Panc1 (cell line): ENCODE results near the gene AKAP6. TPM values are rescaled to one million over a fixed set of nuclear protein-coding genes. Genes with fewer than 3 reads are reported as not detected.

ENCODE experiments used
- ATAC-seq: fragments of 200-7000 bp; cut with Tn5 transposase; 2 replicates; pipeline ENCODE4 v1.9.1; 2020; ENCODE audit warnings: mild to moderate bottlenecking, moderate library complexity
- BruUV-seq: library from RNA; stranded (reverse); fragments of 400-500 nt; replicated peaks from 2 replicates; lab custom pipeline; 2021; lab: Mats Ljungman, UMichigan
- CTCF ChIA-PET: fragments of 300-600 bp; sonication (Branson Sonifier 250); formaldehyde crosslinking; loops from one replicate; lab custom pipeline; 2022; ENCODE audit warnings: antibody characterized with exemption; lab: Charles Lee
- POLR2A ChIA-PET: fragments of 300-600 bp; sonication (Branson Sonifier 250); formaldehyde crosslinking; loops from one replicate; lab custom pipeline; 2022; ENCODE audit warnings: antibody characterized with exemption; lab: Charles Lee
- DNase-seq: peaks from one replicate; pipeline ENCODE4 v3.0.0-alpha.2; 2010; ENCODE audit warnings: low read depth, low spot score
- H3K27ac ChIP-seq: 2 replicates; pipeline ENCODE4 v1.5.1; 2011; ENCODE audit warnings: mild to moderate bottlenecking, low read length, inconsistent platforms
- H3K27me3 ChIP-seq: fragments of 200-500 bp; sonication (Bioruptor generic); 2 replicates; pipeline ENCODE4 v1.6.0; 2014; ENCODE audit warnings: low read length, inconsistent platforms; ENCODE audit not compliant: control insufficient read depth, insufficient read depth
- H3K36me3 ChIP-seq: fragments of 200-500 bp; sonication (Bioruptor generic); 2 replicates; pipeline ENCODE4 v1.5.1; 2014; ENCODE audit warnings: inconsistent platforms, mild to moderate bottlenecking, low read length, moderate library complexity; ENCODE audit not compliant: control insufficient read depth, insufficient read depth
- H3K4me1 ChIP-seq: 2 replicates; pipeline ENCODE4 v1.5.1; 2011; ENCODE audit warnings: inconsistent platforms, mild to moderate bottlenecking, low read length, moderate library complexity; ENCODE audit not compliant: control insufficient read depth, insufficient read depth
- H3K4me3 ChIP-seq, 2 experiments: 2 replicates each; pipeline ENCODE4 v1.5.1; 2011 to 2012; ENCODE audit warnings: low read depth in 2 of 2, low read length in 2 of 2, mild to moderate bottlenecking in 2 of 2, inconsistent platforms in 1 of 2, moderate library complexity in 1 of 2
- H3K9me3 ChIP-seq: fragments of 200-500 bp; sonication (Bioruptor generic); 2 replicates; pipeline ENCODE4 v1.5.1; 2014; ENCODE audit warnings: low read depth, mild to moderate bottlenecking, inconsistent platforms, low read length, moderate library complexity; ENCODE audit not compliant: control insufficient read depth, insufficient read depth
- CTCF ChIP-seq: fragments of 450-650 bp; IDR thresholded peaks from 2 replicates; pipeline ENCODE4 v1.5.1; 2017; ENCODE audit warnings: mild to moderate bottlenecking
- POLR2AphosphoS5 ChIP-seq: IDR thresholded peaks from 2 replicates; pipeline ENCODE4 v1.6.1; 2012; ENCODE audit warnings: mild to moderate bottlenecking, low read depth, low read length, moderate library complexity
- REST ChIP-seq, 2 experiments: IDR thresholded peaks; 2 replicates each; pipeline ENCODE4 v1.6.1; 2011 to 2012; ENCODE audit warnings: low read depth in 2 of 2, control low read depth in 1 of 2, low read length in 1 of 2, mild to moderate bottlenecking in 1 of 2, moderate library complexity in 1 of 2; ENCODE audit not compliant: insufficient read depth in 1 of 2
- SIN3A ChIP-seq: IDR thresholded peaks from 2 replicates; pipeline ENCODE4 v1.6.1; 2012; ENCODE audit warnings: low read depth, mild to moderate bottlenecking, low read length, moderate library complexity, borderline replicate concordance; ENCODE audit not compliant: insufficient read depth
- TCF7L2 ChIP-seq: IDR thresholded peaks from 2 replicates; pipeline ENCODE4 v1.6.1; 2011; ENCODE audit warnings: mild to moderate bottlenecking, low read depth, low read length, inconsistent platforms
- in situ Hi-C: cut with HindIII; loops from 2 replicates; pipeline ENCODE4 v1.10.0; 2016; ENCODE audit warnings: low sequenced_read_pairs, low pct_unique_long_range_greater_than_20kb
- intact Hi-C: fragments of 100-400 bp; cut with micrococcal nuclease; formaldehyde crosslinking; loops from one replicate; pipeline ENCODE4 v1.10.0; 2022; ENCODE audit not compliant: unreplicated experiment
- total RNA-seq: library from RNA; stranded (reverse); gene quantifications from one replicate; pipeline ENCODE4 v1.2.1, GENCODE V29; 2021; ENCODE audit not compliant: unreplicated experiment

Gene AKAP6
- total RNA-seq, 1 experiment from 2014 or later: 0.82 TPM

GRCh38 chr14:32734261-32734660 is 405.2 kb downstream of the AKAP6 start:
- DNase-seq (no peak), ATAC-seq (no peak)
- H3K27ac ChIP-seq: no peak overlapping the region
- BruUV-seq: no TSS peak
- CTCF ChIA-PET: no interaction called here
- TF ChIP-seq SIN3A (no peak), REST (IDR thresholded peaks at IDR 0.05; ENCODE audit: insufficient read depth in 1 of 2, low read depth in 2 of 2, low read length in 1 of 2) (no peak), POLR2AphosphoS5 (no peak), CTCF (no peak), TCF7L2 (no peak)
- no peak overlapping the region for H3K4me3 ChIP-seq
- POLR2A ChIA-PET: no interaction called here
- no peaks in the 10 kb centered on the region for H3K4me1 ChIP-seq
- intact Hi-C loops (no loop called here), in situ Hi-C loops (no loop called here)
- H3K27me3 ChIP-seq: no peaks in the 10 kb centered on the region
- H3K9me3 ChIP-seq: no peaks in the 10 kb centered on the region
- no peaks in the 10 kb centered on the region for H3K36me3 ChIP-seq

- Histone ChIP-seq H3K36me3 (no peaks in the 10 kb centered on the region), H3K4me1 (no peaks in the 10 kb centered on the region), H3K27me3 (no peaks in the 10 kb centered on the region), H3K4me3 (no peak overlapping the region), H3K9me3 (no peaks in the 10 kb centered on the region), H3K27ac (no peak overlapping the region)
- POLR2A ChIA-PET: no interaction called here
- in situ Hi-C loops (no loop called here), intact Hi-C loops (loop anchor here (1.0 kb wide), 1 partner anchor 15 kb away; no protein-coding TSS in a partner anchor)
- TF ChIP-seq REST (IDR thresholded peaks at IDR 0.05; ENCODE audit: insufficient read depth in 1 of 2, low read depth in 2 of 2, low read length in 1 of 2): no peak
- TF ChIP-seq SIN3A: no peak
- TF ChIP-seq TCF7L2: no peak
- CTCF ChIA-PET: no interaction called here
- DNase-seq (no peak), ATAC-seq (no peak)
- no TSS peak for BruUV-seq
Observed at GRCh38 chr14:32737621-32738020, 408.5 kb downstream of the AKAP6 start.
